OCI-LY7 (cell line): ENCODE data around the gene CSNK2A1. TPM values are rescaled to one million over a fixed set of nuclear protein-coding genes. Genes with fewer than 3 reads are reported as not detected.

ENCODE experiments used
- BruUV-seq: library from RNA; stranded (reverse); fragments of 400-500 nt; replicated peaks from 2 replicates; lab custom pipeline; 2021; lab: Mats Ljungman, UMichigan
- CTCF ChIA-PET: fragments of 300-600 bp; sonication (Branson Sonifier 250); formaldehyde crosslinking; loops from one replicate; lab custom pipeline; 2022; ENCODE audit warnings: antibody characterized with exemption; ENCODE audit not compliant: unreplicated experiment; lab: Charles Lee
- POLR2A ChIA-PET: fragments of 300-600 bp; sonication (Branson Sonifier 250); formaldehyde crosslinking; loops from one replicate; lab custom pipeline; 2022; ENCODE audit warnings: antibody characterized with exemption; lab: Charles Lee
- DNase-seq: peaks from one replicate; pipeline ENCODE4 v3.0.0-alpha.2; 2015; ENCODE audit warnings: low spot score
- H2AFZ ChIP-seq: fragments of 200-600 bp; sonication (generic), shearing (Covaris generic); 2 replicates; pipeline ENCODE4 v1.6.1; 2014; ENCODE audit warnings: mild to moderate bottlenecking, antibody characterized with exemption, low read length, moderate library complexity
- H3K27ac ChIP-seq: fragments of 200-600 bp; sonication (generic); 2 replicates; pipeline ENCODE4 v1.5.1; 2014; ENCODE audit warnings: mixed run types, low read depth, mild to moderate bottlenecking, moderate library complexity, low read length, inconsistent platforms; ENCODE audit not compliant: poor library complexity, severe bottlenecking
- H3K36me3 ChIP-seq: fragments of 200-600 bp; sonication (generic); 2 replicates; pipeline ENCODE4 v1.6.1; 2014; ENCODE audit warnings: mild to moderate bottlenecking, antibody characterized with exemption, low read length, moderate library complexity, mixed read lengths; ENCODE audit not compliant: insufficient read depth
- H3K4me1 ChIP-seq: fragments of 200-600 bp; sonication (generic); 2 replicates; pipeline ENCODE4 v1.5.1; 2014; ENCODE audit warnings: mild to moderate bottlenecking, low read length; ENCODE audit not compliant: insufficient read depth, poor library complexity, severe bottlenecking
- H3K4me2 ChIP-seq: fragments of 200-600 bp; sonication (generic); 2 replicates; pipeline ENCODE4 v1.6.1; 2014; ENCODE audit warnings: mild to moderate bottlenecking, low read length
- H3K4me3 ChIP-seq: fragments of 200-600 bp; sonication (generic); 2 replicates; pipeline ENCODE4 v1.5.1; 2014; ENCODE audit warnings: mild to moderate bottlenecking, low read depth, low read length; ENCODE audit not compliant: poor library complexity, severe bottlenecking
- H3K79me2 ChIP-seq: fragments of 200-600 bp; sonication (generic); 2 replicates; pipeline ENCODE4 v1.6.1; 2016; ENCODE audit warnings: low read depth, mild to moderate bottlenecking, low read length, moderate library complexity, mixed read lengths; ENCODE audit not compliant: insufficient read depth
- H3K9me2 ChIP-seq: fragments of 200-600 bp; sonication (generic); 2 replicates; pipeline ENCODE4 v1.6.1; 2016; ENCODE audit warnings: mild to moderate bottlenecking, low read length, mixed read lengths; ENCODE audit not compliant: insufficient read depth
- H3K9me3 ChIP-seq: fragments of 200-600 bp; sonication (generic); 2 replicates; pipeline ENCODE4 v1.6.1; 2014; ENCODE audit warnings: mild to moderate bottlenecking, mixed run types, low read length, mixed read lengths
- H4K20me1 ChIP-seq: fragments of 200-600 bp; sonication (generic); 2 replicates; pipeline ENCODE4 v1.6.1; 2014; ENCODE audit warnings: mild to moderate bottlenecking, antibody characterized with exemption, low read length, moderate library complexity, mixed read lengths; ENCODE audit not compliant: insufficient read depth
- EZH2phosphoT487 ChIP-seq: fragments of 200-600 bp; sonication (generic); IDR thresholded peaks from 2 replicates; pipeline ENCODE4 v1.6.1; 2018; ENCODE audit warnings: low read depth, borderline replicate concordance, mild to moderate bottlenecking, mixed run types, antibody characterized with exemption, low read length, moderate library complexity, mixed read lengths
- intact Hi-C: fragments of 100-400 bp; cut with micrococcal nuclease; formaldehyde crosslinking; loops from one replicate; pipeline ENCODE4 v1.10.0; 2022; ENCODE audit not compliant: unreplicated experiment
- total RNA-seq, 2 experiments: library from RNA; depleted of rRNA in 1 of 2; stranded (reverse); fragments of >200 nt in 1 of 2; shearing (Covaris generic) in 1 of 2; gene quantifications; 2 replicates each; pipeline ENCODE4 v1.2.3, GENCODE V29; 2014 to 2022
- TF ChIP-seq, protein P1 (sequence below): fragments of 200-600 bp; sonication (generic); conservative IDR thresholded peaks from 2 replicates; pipeline ENCODE4 v1.5.1; 2014; ENCODE audit warnings: mild to moderate bottlenecking, antibody characterized with exemption, low read length, moderate library complexity, mixed read lengths

Gene CSNK2A1
- total RNA-seq, 2 experiments from 2014 or later = 90.8 to 164 TPM

DNA sequence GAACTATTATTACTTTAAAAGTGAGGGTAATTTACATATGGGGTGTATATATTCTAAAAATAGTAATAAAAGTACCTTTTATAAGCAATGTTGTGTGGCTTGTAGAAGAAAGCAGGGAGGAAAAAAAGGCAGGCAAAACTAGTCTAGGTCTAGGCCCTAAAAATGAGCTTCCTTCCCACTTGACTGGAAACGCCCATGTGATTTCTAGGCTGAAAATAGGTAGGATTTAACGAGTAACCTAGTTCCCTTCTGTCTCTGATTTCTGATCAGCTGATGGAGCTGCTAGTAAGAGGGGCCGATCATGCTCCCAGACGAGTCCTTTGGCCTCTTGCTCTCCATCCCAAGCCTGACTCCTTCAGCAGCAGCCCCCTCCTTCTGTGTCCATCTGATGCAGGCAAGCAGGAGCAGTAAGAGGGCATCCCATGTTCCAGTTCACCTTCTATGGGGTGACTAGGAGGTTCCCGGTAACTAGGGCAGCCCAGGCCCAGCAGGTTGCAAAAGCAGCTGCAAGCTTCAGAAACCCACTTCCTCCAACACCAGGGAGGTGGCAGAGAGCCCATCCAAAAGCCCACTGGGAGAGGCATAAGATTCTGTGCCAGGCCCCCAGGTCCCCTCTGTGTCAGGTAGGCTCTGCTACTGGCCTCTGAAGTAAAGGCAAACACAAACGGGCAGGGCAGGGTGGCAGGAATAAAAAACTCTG is 105.7 kb downstream of the CSNK2A1 start:
- DNase-seq = peak; percentile 32
- Histone ChIP-seq H4K20me1 (no peaks in the 10 kb centered on the region), H3K9me3 (no peaks in the 10 kb centered on the region), H3K79me2 (no peaks in the 10 kb centered on the region), H2AFZ (no peak overlapping the region), H3K27ac (no peak overlapping the region), H3K4me3 (no peak overlapping the region), H3K4me1 (peaks cover 29% of the 10 kb centered on the region), H3K36me3 (peaks cover 76% of the 10 kb centered on the region), H3K9me2 (no peaks in the 10 kb centered on the region), H3K4me2 (peak overlapping the region; percentile 43)
- ChIA-PET POLR2A (interaction anchor here (0.6 to 0.9 kb wide), 2 partner anchors 22 to 31 kb away, joined by 3 read pairs; no protein-coding TSS in a partner anchor), CTCF (no interaction called here)
- BruUV-seq = no TSS peak
- TF ChIP-seq EZH2phosphoT487 = no peak
- TF ChIP-seq, protein P1, sequence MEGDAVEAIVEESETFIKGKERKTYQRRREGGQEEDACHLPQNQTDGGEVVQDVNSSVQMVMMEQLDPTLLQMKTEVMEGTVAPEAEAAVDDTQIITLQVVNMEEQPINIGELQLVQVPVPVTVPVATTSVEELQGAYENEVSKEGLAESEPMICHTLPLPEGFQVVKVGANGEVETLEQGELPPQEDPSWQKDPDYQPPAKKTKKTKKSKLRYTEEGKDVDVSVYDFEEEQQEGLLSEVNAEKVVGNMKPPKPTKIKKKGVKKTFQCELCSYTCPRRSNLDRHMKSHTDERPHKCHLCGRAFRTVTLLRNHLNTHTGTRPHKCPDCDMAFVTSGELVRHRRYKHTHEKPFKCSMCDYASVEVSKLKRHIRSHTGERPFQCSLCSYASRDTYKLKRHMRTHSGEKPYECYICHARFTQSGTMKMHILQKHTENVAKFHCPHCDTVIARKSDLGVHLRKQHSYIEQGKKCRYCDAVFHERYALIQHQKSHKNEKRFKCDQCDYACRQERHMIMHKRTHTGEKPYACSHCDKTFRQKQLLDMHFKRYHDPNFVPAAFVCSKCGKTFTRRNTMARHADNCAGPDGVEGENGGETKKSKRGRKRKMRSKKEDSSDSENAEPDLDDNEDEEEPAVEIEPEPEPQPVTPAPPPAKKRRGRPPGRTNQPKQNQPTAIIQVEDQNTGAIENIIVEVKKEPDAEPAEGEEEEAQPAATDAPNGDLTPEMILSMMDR = no peak
- intact Hi-C loops = no loop called here

DNA sequence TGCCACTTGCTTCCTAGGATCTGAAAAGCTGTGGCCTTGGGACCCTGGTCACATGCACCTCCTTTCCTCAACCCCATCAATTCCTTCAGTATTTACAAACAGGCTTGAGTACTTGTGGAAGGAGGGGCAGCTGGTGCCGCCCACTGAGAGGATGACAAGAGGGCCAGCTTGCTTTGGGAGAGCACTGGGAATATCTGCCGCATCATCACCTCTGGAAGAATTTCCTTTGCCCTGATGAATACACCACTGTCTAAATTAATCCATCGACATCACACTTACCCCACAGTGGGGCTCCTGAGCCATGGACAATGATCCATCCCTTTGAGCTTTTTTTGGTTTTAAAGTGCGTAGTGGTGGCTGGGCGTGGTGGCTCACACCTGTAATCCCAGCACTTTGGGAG is 107.1 kb downstream of the CSNK2A1 start:
- POLR2A ChIA-PET = no interaction called here

More for the DNA sequence above, 107.1 kb downstream of the CSNK2A1 start:
- Histone ChIP-seq H3K4me3 (no peak overlapping the region), H3K79me2 (no peaks in the 10 kb centered on the region), H3K9me3 (no peaks in the 10 kb centered on the region), H3K4me2 (no peak overlapping the region), H4K20me1 (no peaks in the 10 kb centered on the region), H2AFZ (no peak overlapping the region), H3K36me3 (peaks cover 69% of the 10 kb centered on the region), H3K27ac (no peak overlapping the region), H3K9me2 (no peaks in the 10 kb centered on the region), H3K4me1 (peaks cover 29% of the 10 kb centered on the region)
- no peak for DNase-seq
- intact Hi-C loops = no loop called here
- CTCF ChIA-PET = interaction anchor here (0.6 kb wide), 1 partner anchor 66 kb away, joined by 3 read pairs; no protein-coding TSS in a partner anchor
- TSS peak; percentile 57 for BruUV-seq
- no peak for TF ChIP-seq EZH2phosphoT487
- TF ChIP-seq, protein P1 = no peak
